Kidney tubule cell (primary cell): Measurements from ENCODE around the gene FAM120B.

ENCODE experiments used
- DNase-seq: peaks from one replicate; pipeline ENCODE4 v3.0.0-alpha.2; 2018; ENCODE audit warnings: low spot score

Gene FAM120B

DNA sequence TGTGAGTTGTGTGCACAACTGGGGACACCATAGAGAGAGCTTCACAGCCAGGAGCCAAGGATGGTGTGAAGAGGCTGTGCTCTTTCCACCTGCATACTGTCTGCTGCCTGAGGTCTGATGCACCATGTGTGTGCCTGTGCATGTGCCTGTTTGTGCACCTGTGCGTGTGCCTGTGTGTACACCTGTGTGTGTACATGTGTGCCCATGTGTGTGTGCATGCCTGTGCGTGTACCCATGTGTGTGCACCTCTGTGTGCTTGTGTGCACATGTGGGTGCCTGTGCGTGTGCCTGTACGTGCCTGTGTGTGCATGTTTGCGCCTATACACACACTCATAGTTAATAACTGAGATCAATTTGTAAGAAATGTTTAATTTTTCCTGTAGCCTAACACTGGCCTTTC lies 51.3 kb downstream of the FAM120B start:
- no peak for DNase-seq

DNA sequence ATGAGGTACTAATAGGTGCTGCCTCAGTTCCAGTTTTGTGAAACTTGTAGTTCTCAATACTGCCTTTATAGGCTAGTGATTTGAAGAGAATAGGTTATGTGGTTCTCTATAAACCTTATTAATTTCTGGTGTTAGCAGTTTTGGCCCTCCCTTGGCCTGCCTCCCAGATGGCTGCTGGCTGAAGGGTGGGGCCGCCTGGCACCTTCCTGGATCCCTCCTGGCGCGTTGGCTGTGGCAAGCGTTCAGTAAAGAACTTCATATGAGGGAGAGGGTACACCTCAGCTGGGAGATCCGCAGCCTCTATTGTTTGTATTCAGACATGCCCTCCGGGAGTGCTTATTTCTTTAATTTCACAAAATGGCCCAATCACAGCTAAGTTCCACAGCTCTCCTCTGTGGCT lies 51.9 kb downstream of the FAM120B start:
- no peak for DNase-seq

DNA sequence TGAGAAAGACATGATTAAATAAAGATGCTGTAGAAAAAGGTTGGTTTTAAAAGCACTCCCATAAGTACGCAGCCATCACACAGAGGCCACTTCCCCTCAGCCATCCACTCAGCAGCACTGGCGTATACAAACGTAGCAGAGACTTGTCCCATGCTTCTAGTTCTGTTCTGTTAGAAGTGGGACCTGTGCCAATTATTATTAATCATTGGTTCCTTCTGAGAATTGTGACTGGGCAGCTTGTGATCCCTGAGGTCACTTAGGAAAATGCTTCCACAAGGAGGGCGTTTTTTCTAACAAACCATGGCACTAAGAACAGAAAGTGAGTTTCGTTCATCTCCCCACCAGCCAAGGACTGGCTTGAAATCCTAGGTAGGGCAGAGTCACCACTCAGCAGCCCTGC lies 53.9 kb downstream of the FAM120B start:
- peak; percentile 63 for DNase-seq

DNA sequence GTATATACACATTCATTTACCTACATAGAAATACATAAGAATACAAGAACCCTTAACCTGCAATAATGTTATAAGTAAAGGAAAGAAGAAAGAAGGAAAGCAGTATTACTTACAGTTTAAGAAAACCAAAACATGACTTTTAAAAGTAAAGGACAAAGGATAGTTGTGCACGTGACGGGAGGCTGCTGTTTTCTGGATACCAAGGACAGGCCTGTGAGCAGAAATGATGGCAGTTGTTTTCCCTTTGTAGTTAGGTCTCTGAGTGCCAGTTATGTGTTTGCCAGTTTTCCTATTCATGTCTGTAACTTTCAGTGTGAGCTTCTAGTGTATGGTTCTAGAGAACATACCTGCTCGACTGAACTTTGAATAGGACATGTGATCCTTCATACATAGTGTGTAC lies 54.8 kb downstream of the FAM120B start:
- no peak for DNase-seq

DNA sequence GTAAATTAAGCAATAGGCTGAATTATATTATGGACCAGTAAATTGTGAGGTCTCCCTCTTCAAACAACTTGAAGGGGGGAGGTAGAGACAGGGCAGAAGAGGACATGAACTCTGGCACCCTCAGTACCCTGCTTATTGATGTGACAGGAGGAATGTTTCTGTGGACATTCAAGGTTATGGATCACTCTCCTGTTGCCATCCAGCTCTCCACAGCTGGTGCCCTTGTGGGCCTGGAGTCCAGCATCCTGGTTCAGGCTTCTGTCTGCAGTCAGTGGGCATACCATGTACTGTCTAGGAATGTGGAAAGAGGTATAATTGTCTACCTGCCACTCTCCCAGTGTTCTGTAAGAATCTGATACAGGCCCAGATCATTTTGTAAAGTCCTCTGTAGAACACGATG lies 55.6 kb downstream of the FAM120B start:
- no peak for DNase-seq

DNA sequence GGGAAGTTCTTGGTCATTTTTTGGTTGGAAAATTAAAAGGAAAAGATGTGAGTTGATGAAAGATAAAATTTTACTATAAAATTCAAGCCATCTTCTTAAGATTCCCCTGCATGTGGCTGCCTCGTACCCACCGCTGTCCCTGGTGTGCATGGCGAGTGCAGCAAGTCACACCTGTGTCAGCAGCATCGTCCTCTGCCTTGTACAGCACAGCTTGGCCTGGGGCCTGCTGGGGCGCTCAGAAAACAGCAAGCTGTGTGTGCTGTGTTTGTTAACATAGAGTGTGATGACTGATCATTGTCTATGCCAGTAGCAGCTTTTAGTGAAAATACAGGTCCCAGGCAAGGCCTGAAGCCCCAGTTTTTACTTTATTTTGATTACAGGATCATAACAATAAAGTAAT lies 56.7 kb downstream of the FAM120B start:
- DNase-seq, result no peak

DNA sequence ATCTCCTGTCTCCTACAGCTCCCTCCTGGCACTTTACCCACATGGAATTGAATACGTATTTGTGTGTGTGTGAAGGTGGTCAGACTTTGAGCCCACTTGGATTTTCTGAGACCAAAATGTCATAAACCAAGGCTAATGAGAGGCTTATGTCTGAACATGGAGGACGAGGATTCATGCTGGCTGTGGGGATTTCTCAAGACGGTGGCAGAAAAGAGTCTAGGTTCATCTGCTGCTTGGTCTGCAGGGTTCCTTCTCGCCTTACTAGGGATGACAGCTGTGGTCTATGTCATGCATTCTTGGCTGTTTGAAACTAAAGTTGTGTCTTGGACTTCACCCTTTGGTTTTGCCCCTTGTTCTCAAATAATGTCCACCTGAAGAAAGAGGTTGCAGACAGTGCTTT lies 58.6 kb downstream of the FAM120B start:
- no peak for DNase-seq

DNA sequence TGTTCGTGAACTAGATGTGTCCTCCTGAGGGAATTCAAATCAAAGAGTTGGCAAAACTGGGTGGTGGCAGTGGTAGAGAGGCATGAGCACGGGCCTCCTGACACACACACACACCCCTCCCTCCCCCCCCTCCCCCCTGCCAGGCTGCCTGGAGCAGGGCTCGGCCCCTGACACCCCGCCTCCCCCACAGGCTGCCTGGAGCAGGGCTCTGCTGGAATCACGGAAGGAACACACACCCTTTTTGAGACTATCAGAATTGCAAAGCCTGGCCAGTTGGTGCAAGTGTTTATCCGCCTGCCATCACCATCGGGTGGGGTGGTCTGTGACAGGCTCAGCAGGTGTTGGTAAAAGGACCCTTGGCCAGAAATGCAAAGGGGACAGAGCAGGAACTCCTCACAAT lies 59.0 kb downstream of the FAM120B start:
- DNase-seq, result no peak

DNA sequence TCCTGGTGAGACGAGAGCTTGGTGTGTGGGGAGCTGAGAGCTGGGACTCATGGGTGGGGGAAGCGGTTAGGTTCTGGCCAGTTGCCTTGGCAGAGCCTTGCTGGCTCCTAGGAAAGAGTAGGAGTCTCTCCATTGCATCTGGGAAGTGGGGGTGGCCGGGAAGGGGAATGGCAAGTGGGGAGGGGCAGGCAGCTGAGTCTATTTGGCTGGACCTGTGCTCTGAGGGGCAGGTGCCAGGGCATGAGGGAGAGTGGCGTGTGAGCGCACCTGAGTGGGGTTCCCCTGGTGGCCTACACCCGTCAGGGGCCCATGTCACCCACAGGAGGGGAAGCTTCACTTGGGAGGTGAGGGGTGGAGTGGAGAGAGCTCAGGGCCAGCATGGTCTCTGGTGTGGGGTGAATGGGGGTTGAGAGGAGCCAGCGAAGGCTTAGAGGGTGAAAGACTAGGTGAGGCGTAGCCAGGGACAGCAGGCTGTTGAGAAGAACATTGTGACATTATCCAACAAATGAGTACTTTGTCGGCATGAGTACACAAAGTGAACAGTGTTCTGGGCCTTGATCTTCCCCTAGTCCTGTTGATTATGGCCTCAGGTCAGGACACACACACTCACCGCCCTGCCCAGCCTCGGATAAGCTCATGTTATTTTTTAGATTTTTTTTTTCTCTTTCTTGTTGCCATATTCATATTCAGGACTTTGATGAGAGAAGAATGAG lies 59.8 kb downstream of the FAM120B start:
- DNase-seq, result no peak

DNA sequence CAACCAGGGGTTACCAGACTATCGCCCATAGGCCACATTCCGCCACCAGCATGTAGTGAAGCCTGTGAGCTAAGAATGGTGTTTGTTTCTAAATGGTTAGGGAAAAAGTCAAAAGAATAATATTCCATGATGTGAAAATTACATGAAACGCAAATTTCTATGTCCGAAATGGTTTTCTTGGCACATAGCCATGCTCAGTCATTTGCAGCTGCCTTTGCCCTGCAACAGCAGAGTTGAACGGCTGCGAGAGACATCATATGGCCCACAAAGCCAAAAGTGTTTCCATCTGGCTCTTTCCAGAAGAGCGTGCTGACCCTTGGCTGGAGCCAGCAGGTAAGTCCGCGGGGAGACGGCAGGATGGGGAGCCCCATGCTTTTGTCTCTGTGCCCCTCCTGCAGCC lies 60.7 kb downstream of the FAM120B start:
- no peak for DNase-seq

DNA sequence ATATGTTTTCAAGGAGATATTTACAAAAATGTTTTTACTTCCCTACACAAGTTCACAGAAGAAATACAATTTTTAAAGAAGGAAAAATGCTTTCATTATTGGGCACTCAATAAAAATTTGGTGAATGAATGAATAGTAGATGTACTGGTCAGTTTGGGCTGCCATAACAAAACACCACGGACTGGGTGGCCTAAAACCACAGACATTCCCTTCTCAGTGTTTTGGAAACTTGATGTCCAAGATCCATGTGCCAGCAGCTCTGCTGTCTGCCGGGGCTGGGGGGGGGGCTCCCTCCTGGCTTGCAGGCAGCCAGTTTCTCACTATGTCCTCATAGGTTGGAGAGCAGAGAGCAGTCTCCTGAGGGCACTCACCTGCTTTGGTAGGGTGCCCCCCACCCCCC lies 62.0 kb downstream of the FAM120B start:
- no peak for DNase-seq

DNA sequence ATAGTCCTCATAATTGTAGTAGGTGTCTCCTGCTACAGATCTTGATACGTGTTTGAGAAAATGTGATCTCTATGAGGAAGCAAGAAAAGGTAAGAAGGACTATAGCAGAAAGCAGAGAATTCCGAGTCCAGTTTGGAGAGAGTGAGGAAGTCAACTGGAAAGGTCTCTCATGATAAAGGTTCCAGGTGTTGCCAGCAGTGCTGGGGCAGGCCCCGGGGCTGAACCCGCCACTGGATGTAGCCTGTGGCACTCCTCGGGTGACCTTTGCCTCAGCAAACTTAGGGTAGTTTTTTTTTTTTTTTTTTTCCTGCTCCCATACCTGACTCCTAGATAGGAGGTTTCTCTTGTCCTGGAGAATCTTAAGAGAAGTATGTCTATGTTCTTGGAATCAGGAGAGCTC lies 62.8 kb downstream of the FAM120B start:
- no peak for DNase-seq

DNA sequence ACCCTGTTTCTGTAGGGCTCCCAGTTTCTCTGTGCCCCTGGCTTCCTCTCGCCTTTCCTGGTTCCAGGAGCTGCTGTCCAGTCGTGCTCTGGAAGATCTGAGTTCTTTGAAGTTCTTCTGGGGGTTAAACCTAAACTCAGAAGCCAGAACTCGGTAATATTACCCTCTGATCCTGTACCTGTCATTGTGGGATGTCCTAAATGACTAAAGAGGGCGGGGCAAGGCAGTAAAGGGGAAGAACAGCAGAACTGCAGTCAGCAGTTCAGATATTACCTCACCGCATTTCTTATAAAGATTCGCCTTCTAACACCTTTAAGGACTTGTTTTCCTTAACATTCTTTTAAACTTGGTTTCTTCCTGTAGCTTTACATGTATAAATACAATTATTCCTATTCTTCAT lies 63.9 kb downstream of the FAM120B start:
- no peak for DNase-seq

DNA sequence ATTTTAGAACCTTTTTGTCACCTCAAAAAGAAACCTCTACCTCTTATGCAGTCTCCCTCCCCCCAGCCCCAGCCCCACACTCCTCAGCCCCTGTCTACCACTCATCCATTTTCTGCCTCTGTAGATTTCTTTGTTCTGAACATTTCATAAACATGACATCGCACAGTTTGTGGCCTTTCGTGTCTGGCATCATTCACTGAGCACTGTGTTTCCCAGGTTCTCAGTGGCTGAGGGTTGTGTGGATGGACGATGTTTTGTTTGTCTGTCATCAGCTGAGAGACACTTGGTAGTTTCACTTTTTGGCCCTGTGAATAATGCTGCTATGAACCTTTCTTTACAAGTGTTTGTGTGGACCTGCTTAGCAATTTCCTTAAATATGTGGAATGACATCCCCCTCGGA lies 64.5 kb downstream of the FAM120B start:
- DNase-seq, result no peak

DNA sequence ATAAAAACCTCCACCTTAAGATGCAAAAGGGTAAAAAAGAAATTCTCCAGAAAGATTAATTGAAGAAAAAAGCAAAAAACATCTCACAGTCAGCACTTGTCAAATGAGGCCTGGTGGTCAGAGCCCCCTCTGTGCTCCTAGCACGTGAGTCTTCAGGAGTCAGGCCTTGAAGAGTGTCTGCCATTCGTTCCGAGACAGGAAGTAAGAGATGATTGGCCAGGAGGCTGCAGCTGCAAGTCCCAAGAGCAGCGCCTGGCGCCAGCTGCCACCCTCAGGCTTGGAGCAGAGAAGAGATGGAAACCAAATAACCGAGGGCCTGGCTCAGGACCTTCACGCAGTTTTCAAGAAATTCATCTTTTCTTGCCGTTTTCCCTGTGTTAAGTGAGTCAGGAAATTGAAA lies 65.0 kb downstream of the FAM120B start:
- no peak for DNase-seq

DNA sequence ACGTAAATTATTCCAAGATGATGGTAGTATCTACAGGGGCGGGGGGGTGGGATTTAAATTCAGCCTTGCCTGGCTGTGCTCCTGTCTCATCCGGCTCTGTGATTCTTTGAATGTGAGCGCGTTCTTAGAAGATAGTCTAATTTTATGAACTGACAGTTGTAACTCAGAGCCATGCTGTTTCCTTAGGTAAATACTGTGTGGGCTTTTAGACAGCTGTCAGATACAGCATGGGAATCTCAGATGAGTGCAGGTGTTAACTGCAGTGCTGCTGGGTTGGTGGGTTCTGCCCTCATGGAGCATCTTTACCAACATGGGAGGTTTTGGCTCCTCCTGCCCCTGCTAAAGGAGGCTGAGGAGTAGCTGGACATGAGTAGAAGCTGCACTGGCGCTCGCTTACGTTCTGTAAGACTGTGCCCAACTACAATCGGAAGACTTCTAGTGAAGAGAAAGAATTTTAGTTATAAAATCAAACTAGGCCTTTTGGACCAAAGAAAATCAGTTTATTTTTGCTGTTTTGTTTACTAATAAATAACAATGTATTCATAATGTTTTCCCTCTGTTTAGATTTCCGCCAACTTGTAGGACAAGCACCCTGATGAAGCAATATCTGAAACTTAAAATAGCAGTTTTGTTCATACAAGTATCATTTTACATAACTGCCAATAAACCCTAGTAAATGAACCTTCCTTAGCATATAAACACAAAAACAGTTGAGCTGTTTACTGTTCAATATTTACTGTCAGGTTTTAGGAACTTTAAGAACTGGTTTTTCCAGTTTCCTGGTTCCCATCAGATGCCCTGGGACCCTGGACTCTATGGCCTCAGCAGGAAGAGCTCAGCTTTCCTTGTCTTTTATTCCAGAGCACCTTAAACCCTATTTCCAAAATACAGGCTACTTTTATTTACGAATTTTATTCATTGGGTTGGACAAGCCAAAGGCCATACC lies 66.1 kb downstream of the FAM120B start:
- no peak for DNase-seq

DNA sequence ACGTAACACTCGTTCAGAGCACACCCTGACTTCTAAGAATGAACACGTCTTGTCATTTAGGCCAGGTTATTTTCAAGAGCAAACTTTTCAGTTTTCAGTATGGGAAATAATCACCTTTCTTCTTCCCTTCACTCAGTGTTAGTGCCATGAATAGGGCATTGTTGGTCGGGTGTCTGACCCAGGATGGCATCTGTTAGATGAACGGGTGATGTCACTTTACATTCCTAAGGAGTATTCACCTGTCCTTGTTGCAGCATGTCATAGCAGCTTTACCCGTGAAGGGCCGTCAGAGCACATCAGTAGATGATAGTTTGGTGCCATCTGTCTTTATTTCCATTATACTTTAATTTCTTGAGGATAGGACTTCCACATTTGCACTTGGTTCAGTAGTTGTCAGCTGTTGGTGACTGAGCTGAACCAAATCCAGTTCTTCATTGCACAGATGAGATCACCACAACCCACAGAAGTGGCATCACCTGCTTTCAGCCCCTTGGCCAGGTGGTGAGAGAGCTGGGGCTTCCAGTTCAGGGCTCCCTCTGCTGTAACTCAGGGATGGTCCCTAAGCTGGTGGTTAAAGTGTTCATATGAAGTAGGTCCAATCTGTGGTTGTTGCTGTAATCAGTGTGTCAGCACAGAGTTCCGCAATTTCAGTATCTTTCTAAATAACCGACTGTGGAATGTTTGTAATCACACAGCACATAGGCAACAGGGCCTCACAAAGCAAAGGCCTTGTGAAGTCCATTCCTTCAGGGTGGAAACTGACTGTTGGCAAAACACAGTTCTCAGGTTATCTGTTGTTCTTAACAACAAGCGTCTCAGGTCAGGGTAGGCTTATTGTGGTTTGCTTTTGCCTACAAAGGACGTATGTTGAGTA lies 68.2 kb downstream of the FAM120B start:
- peak; percentile 42 for DNase-seq

DNA sequence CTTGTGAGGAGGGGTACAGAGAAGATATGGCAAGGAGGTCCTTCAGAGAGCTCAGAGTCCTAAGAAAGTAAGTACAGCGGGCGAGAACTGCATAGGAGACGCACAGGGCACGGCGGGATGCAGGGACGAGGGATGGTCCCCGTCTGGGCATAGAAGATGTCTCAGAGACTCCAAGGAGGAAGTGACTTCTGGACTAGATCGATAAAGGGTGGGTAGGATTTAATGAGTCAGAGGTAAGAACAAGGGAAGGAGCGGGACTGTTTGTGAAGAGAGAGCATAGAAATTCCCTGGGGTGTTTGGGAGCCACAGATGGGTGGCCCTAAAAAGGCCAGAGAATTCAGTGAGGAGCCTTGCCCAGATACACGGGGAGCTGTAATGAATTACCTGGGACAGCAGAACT lies 69.1 kb downstream of the FAM120B start:
- no peak for DNase-seq

DNA sequence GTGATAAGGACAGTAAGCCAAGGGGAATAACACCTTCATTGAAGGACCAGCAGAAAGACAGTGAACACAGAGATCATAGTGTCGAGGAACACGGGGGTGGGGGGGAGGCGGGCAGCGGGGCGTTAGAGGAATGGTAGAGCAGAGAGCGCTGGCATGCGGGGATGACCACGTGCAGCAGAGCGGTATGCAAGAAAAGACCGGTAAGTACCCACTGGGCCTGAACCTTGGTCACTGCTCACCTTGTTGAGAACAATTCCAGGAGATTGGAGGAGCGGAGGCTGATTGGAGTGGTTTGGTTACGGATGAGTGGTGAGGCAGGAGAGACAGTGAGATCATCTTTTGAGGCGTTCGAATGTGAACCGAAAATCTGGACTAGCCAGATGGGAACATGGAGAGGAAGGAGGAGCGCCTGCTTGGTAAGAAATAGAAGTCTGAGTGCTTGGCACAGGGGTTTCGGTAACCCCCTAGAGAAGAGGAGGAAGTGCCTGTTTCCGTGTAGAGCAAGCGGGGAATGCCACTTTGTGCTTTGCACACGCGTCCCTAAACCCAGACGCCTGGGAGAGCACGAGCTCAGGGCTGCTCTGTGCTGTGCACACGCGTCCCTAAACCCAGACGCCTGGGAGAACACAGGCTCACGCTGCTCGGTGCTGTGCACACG lies 70.0 kb downstream of the FAM120B start:
- DNase-seq, result peak; percentile 38

DNA sequence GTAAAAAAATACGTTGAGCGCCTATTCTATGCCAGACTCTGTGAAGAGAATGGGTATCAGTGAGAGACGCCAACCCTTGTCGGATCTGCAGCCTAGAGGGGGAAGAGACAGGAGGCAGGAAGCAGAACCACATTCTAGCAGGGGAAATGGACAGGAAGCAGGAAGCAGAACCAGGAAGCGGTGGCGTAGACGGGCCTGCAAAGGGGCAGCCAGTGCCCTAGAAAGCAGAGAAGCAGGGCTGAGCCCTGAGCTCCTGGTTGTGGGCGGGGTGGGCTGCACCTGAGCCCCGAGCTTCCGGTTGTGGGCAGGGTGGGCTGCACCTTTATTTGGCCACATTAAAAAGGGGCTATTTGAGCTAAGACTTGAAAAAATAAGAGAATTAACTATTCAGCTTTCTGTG lies 71.9 kb downstream of the FAM120B start:
- DNase-seq, result no peak

DNA sequence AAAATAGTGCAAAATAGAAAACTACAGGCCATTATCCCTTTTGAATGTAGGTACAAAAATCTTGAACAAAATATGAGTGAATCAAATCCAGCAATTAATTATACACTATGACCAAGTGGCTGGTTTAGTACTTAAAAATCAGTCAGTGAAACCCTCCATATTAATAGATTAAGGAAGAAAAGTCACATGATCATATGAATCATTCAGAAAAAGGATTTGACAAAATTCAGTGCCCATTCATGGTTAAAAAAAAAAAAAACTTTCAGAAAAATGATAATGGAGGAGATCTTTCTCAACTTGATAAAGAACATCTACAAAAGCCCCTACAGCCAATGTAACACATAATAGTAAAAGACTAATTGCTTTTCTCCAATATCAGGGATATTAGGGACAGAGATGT lies 75.0 kb downstream of the FAM120B start:
- no peak for DNase-seq

DNA sequence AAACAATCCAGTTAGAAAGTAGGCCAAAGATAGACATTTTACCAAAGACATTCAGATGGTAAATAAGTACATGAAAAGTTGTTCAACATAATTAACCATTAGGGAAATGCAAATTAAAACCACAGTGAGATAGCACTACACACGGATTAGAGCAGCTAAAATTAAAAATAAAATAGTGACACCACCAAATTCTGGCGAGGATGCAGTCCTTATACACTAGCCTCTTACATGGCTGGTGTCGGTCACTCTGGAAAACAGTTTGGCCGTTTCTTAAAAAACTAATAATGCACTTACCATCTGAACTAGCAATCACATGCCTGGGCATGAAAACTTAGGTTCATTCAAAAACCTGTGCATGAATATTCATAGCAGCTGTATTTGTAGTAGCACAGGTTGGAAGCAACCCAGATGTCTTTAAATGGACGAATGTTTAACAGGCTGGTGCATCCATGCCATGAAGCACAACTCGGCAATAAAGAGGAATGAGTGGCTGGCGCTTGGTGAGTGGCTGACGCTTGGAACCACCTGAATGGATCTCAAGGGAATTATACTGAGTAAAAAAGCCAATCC lies 77.0 kb downstream of the FAM120B start:
- no peak for DNase-seq
